ENCODE measurements around the gene HRK. TPM values are rescaled to one million over a fixed set of nuclear protein-coding genes. Genes with fewer than 3 reads are reported as not detected.

HRK gene
- total RNA-seq, 1 experiment from 2014 or later = 0.55 TPM

DNA sequence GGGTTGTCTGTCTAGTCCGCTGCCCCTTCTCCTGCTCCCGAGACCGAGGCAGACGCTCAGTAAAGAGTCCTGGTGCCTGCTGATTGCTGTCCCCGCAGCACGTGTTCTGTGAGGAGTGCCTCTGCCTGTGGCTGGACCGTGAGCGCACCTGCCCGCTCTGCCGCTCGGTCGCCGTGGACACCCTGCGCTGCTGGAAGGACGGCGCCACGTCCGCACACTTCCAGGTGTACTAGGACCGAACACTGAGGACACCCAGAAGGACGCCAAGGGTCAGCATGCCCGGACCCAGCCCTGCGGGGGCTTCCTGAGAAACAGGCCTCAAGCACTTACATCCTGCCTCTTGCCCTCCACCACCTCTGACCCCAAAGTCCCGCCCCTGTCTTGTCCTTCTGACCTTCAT is 32.0 kb downstream of the HRK start:
- ChIA-PET CTCF (no interaction called here), POLR2A (ENCODE audit: unreplicated experiment) (no interaction called here)
- H3K9me2 ChIP-seq (ENCODE audit: insufficient read depth) = no peaks in the 10 kb centered on the region
- intact Hi-C loops (cut with micrococcal nuclease; ENCODE audit: unreplicated experiment) = no loop called here
- H2AFZ ChIP-seq = no peak overlapping the region
- no peak for DNase-seq
- no TSS peak for BruUV-seq (replicated peaks)
- no peaks in the 10 kb centered on the region for H3K27me3 ChIP-seq (ENCODE audit: insufficient read depth, low read depth)
- H4K20me1 ChIP-seq (ENCODE audit: insufficient read depth) = no peaks in the 10 kb centered on the region
- H3K79me2 ChIP-seq (ENCODE audit: low read depth) = no peaks in the 10 kb centered on the region
- H3K27ac ChIP-seq = no peak overlapping the region
- H3F3A ChIP-seq (ENCODE audit: insufficient read depth, low read depth) = no peaks in the 10 kb centered on the region
- no peaks in the 10 kb centered on the region for H3K4me1 ChIP-seq (replicated peaks; ENCODE audit: insufficient read depth)
- TF ChIP-seq, protein P1, sequence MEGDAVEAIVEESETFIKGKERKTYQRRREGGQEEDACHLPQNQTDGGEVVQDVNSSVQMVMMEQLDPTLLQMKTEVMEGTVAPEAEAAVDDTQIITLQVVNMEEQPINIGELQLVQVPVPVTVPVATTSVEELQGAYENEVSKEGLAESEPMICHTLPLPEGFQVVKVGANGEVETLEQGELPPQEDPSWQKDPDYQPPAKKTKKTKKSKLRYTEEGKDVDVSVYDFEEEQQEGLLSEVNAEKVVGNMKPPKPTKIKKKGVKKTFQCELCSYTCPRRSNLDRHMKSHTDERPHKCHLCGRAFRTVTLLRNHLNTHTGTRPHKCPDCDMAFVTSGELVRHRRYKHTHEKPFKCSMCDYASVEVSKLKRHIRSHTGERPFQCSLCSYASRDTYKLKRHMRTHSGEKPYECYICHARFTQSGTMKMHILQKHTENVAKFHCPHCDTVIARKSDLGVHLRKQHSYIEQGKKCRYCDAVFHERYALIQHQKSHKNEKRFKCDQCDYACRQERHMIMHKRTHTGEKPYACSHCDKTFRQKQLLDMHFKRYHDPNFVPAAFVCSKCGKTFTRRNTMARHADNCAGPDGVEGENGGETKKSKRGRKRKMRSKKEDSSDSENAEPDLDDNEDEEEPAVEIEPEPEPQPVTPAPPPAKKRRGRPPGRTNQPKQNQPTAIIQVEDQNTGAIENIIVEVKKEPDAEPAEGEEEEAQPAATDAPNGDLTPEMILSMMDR (conservative IDR thresholded peaks at IDR 0.05) = no peak
- TF ChIP-seq EZH2 (IDR thresholded peaks at IDR 0.05; ENCODE audit: low read depth) = no peak
- no peak overlapping the region for H3K4me2 ChIP-seq
- H3K9me3 ChIP-seq (ENCODE audit: insufficient read depth, low read depth) = no peaks in the 10 kb centered on the region
- H3K36me3 ChIP-seq (ENCODE audit: low read depth) = no peaks in the 10 kb centered on the region
- H3K4me3 ChIP-seq = no peak overlapping the region

DNA sequence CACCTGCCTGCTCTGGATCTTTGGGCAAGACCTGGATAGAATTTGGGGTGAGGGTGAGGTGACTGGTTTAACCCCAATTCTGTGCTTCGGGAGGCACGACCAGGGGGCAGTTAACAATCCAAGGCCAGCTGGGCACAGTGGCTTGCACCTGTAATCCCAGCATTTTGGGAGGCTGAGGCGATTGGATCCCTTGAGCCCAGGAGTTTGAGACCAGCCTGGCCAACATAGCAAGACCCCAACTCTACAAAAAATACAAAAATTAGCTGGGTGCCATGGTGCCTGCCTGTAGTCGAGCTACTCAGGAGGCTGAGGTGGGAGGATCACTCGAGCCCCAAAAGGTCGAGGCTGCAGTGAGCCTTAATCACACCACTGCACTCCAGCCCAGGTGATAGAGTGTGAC is 38.2 kb downstream of the HRK start:
- ChIA-PET CTCF (interaction anchor here (0.6 kb wide), 1 partner anchor 45 kb away, joined by 16 read pairs; no protein-coding TSS in a partner anchor), POLR2A (ENCODE audit: unreplicated experiment) (no interaction called here)

DNA sequence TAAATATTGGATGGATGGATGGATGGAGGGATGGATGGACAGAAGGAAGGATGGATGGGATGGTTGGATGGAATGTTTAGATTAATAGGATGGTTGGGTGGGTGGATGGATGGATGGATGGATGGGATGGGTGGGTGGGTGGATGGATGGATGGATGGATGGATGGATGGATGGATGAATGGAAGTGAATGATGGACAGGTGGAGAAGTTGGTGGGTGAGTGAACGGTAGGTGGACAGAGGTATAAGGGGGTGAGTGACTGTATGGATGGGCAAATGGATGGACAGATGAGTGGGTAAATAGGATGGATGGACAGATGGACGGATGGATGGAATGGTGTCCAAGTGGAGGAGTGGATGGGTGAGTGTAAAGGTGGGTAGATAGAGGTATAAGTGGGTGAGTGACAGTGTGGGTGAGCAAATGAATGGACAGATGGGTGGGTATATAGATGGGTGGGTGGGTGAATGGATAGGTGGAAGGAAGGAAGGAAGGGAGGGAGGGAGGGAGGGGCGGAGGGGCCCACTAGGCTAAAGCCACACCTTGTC is 41.9 kb downstream of the HRK start:
- no peak for DNase-seq
- POLR2A ChIA-PET (ENCODE audit: unreplicated experiment) = no interaction called here
- Histone ChIP-seq H3K4me3 (no peak overlapping the region), H4K20me1 (ENCODE audit: insufficient read depth) (no peaks in the 10 kb centered on the region), H3K4me2 (no peak overlapping the region), H3K27me3 (ENCODE audit: insufficient read depth, low read depth) (no peaks in the 10 kb centered on the region), H3F3A (ENCODE audit: insufficient read depth, low read depth) (no peaks in the 10 kb centered on the region), H2AFZ (no peak overlapping the region), H3K79me2 (ENCODE audit: low read depth) (no peaks in the 10 kb centered on the region), H3K27ac (no peak overlapping the region), H3K4me1 (replicated peaks; ENCODE audit: insufficient read depth) (no peaks in the 10 kb centered on the region), H3K36me3 (ENCODE audit: low read depth) (no peaks in the 10 kb centered on the region), H3K9me2 (ENCODE audit: insufficient read depth) (no peaks in the 10 kb centered on the region), H3K9me3 (ENCODE audit: insufficient read depth, low read depth) (no peaks in the 10 kb centered on the region)
- intact Hi-C loops (cut with micrococcal nuclease; ENCODE audit: unreplicated experiment) = no loop called here
- TF ChIP-seq, protein P1 (conservative IDR thresholded peaks at IDR 0.05) = no peak
- TF ChIP-seq EZH2 (IDR thresholded peaks at IDR 0.05; ENCODE audit: low read depth) = no peak
- BruUV-seq (replicated peaks) = no TSS peak
- CTCF ChIA-PET = no interaction called here

More for the DNA sequence above, 38.2 kb downstream of the HRK start:
- Histone ChIP-seq H4K20me1 (ENCODE audit: insufficient read depth) (no peaks in the 10 kb centered on the region), H2AFZ (no peak overlapping the region), H3F3A (ENCODE audit: insufficient read depth, low read depth) (no peaks in the 10 kb centered on the region), H3K36me3 (ENCODE audit: low read depth) (no peaks in the 10 kb centered on the region), H3K4me1 (replicated peaks; ENCODE audit: insufficient read depth) (no peaks in the 10 kb centered on the region), H3K27me3 (ENCODE audit: insufficient read depth, low read depth) (no peaks in the 10 kb centered on the region), H3K79me2 (ENCODE audit: low read depth) (no peaks in the 10 kb centered on the region), H3K9me3 (ENCODE audit: insufficient read depth, low read depth) (no peaks in the 10 kb centered on the region), H3K4me2 (no peak overlapping the region), H3K27ac (no peak overlapping the region), H3K9me2 (ENCODE audit: insufficient read depth) (no peaks in the 10 kb centered on the region), H3K4me3 (no peak overlapping the region)
- DNase-seq = no peak
- no peak for TF ChIP-seq EZH2 (IDR thresholded peaks at IDR 0.05; ENCODE audit: low read depth)
- TF ChIP-seq, protein P1 (conservative IDR thresholded peaks at IDR 0.05) = no peak
- intact Hi-C loops (cut with micrococcal nuclease; ENCODE audit: unreplicated experiment) = no loop called here
- BruUV-seq (replicated peaks) = no TSS peak

All from PC-9 (cell line).